GM19025 (cell line): Measurements from ENCODE around the gene MINDY4.

ENCODE experiments used
- ATAC-seq: cut with Tn5 transposase; IDR thresholded peaks from one replicate; pipeline ENCODE4 v1.9.1; 2021; ENCODE audit warnings: mild to moderate bottlenecking, low read depth, moderate library complexity; ENCODE audit not compliant: unreplicated experiment

The MINDY4 gene

DNA sequence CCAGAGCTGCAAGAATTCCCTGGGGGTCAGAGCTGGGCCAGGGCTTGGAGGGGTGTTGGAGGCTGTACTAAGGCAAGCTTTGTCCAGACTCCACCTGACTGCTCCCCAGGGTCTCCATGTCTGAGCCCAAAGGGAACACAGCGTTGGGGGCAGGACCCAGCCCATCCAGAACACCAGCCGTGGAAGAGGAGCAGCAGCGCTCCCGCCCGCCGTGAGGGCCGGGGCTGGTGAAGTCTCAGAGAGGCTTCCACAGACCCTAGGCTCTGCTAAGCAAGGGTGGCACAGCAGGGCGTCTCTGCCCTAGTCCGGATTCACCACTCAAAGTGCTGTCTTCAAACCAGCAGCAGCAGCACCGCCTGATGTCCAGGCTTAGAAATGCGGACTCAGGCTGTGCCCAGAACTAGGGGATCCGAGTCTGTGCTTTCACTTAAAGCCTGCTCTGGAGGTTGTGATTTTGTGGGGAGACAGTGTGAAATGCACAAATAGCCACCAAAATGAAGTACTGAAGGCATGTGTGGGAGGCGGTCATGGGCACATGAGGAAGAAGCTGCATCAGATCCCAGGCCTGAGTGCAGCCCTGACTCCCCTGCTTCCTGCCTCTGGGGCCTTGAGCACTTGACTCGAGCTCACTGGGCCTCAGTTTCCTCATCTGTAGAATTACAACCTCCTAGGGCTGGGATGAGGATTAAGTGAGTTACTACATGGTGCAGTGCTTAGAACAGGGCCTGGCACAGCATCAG, 123.8 kb downstream of the MINDY4 start:
- no peak for ATAC-seq

DNA sequence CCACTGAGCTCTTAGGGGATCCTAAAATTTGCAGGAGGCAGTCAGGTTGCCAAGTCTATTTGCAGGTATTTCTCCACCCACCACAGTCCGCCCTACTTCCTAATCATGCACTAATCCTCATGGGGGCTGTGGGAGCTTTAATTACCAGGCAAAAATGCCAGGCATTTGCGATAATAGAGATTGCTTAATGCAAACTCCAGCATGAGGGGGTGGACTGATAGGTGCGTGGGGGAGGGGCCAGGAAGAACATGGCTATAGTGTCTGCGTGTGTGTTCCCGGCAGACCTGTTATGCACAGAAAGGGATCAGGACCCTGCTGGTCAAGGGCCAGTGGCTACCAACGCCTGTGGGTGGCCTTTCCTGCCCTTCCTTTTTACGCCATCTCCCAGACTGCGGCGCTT, 124.8 kb downstream of the MINDY4 start:
- no peak for ATAC-seq

DNA sequence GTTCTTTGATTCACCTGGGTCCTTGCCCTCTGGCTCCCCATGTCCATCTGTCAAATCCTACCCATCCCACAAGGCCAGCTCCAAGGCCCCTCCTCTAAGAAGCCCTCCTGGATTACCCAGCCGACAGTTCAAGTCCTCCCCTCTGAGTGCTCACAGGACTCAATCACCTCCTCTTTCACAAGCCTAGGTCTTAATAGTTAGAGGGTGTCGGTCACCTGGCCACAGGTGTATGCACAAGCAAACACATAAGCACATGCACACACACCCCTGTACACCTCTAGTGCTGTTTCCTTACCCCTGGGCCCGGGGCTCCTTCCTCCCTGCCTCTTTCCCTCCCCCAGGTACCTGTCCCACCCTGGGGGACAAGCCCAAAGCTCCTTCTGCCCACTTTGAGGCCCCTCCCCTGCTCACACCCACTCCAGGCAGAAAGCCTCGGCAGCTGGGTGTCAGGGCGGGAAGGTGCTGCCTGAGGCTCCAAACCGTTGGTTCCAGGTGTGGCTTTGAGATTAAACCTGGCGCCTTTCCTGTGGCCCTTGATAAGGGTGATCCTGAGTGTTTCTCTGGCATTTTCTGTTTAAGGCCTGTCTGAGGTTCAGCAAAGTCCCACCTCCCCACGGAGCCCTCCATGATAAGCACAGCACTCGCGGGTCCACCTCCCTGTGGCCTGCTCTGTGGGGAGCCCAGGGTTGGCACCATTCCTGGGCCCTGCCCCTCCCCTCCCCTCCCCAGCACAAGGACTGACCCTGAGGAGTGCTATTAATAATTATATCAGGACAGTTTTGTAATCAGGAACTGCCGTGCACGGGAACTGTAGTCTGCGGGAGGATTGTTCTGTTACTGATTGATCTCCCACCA, 125.8 kb downstream of the MINDY4 start:
- no peak for ATAC-seq

DNA sequence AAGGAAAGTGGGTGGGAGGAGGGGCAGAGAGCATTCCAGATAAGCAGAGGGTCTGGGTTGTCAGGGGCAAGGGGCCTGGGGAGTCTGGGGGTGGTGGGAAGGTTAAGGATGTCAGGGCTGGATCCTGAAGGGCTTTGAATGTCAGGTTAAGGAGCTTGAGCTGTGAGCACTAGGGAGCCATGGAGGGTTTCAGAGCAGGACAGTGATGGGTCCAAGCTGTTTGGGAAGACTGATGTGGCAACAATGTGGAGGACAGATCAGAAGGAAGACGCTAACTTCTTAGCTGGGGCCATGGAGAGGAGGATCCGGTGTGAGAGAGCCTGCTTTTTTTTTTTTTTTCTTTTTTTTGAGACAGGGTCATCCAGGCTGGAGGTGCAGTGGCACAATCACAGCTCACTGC, 126.6 kb downstream of the MINDY4 start:
- ATAC-seq, result no peak

DNA sequence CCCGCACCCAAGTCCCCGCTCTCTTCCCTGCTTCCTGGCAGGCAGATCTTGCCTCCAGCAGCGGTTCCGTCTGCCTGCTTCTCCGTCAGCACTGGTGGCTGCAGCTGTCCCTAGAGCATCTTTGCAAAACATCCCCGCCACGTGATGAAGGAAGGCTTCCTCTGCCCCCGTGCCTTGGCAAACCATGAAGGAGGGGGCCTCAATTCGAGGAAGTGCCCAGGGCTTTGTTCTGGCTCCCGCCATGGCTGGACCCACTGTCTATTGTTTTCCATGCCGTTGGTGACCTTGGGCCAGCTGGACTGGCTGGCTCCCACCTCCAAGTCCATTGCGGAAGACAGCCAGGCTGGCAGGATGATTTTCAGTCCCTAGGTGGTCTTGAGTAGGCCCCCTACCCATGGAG, 127.2 kb downstream of the MINDY4 start:
- no peak for ATAC-seq

DNA sequence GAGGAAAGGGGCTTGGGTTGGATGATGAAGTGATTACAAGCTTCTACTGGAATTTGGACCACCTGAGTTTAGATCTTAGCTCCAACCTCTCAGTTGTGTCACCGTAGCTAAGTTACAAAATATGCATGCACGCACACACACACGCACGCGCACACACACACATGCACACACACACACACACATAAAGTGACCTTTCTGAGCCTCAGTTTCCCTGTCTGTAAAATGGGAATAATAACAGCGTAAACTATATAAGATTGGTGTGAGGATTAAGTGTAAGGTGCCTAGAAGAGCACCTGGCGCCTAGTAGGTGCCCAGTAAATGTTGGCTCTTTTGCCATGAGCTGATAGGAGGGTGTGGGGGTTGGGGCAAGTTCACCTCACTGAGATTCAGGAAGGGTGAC, 127.8 kb downstream of the MINDY4 start:
- ATAC-seq, result no peak

DNA sequence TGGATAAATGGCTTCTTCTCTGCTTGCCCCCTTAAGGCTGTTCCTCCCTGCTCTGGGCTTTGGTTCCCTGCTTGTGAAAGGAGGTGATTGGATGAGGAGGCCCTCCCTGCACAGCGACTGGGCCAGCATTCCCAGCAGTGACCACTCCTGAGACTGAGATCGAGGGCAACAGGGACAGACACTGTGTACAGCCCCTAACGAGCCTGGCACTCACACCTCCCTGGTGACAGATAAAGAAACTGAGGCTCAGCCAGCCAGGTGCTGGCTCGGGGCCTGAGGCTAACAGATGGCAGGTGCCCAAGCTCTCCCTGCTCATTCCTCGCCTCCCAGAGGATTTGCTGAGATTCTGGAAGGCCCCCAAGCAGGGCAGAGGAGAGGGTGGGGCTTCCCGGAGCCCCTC, 128.4 kb downstream of the MINDY4 start:
- ATAC-seq, result no peak

DNA sequence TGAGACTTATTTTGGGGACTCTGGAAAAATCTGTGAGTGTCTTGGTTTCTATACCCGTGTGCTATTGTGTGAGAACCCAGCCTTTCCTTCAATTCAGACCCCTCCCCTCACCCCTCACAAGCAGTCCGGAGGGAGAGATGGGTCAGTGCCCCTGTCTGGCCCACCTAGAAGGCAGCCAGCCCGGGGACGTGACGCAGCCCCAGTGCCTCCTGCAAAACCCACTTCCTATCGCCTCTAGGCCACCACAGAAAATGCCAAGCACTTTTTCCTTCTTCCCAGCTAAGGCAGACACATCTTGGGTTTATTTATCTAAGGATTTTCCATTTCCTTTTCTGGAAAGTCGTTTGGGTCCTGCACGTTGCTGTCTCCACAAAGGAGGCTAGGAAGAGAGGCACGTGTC, 128.8 kb downstream of the MINDY4 start:
- no peak for ATAC-seq

DNA sequence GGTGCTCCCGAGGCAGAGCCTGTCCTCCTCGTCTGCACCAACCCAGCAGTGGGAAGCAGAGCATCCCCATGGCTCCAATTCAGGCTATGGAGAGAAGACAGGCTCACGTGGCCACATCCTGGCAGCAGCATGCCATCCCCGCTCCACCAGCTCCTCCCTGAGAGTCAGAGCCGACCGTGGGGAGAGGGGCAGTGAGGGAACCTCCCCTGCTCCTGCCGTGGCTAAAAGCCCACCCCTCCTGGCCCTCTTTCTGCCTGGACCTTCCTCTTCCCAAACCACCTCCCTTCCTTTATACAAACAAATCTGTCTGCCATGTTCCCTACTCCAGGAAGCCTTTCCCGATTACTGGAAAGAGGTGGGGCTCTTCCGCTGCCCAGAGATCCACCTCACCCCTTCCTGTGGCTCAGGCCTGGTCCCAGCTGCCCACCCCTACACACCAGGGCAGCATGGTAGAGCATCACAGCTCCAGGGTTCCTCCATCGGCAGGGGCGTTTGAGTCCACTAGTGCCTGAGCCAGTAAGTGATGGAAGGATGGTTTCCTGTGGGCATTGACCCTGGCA, 129.7 kb downstream of the MINDY4 start:
- ATAC-seq, result no peak

DNA sequence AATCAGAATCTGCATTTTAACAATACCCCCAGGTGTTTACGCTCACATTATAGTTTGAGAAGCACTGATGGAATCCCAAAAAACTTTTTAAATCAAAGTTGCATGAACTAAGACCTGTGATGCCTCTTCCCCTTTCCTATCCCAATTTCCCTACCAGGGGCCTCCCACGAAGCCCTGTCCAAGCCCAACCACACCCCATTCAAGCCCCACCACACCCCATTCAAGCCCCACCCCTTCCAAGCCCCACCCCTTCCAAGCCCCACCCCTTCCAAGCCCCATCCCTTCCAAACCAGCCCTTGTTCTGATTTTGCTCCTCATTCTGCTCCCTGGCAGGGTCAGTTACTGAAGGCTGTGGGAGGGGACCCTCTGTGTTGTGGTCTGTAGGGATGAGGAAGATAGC, 130.6 kb downstream of the MINDY4 start:
- no peak for ATAC-seq

DNA sequence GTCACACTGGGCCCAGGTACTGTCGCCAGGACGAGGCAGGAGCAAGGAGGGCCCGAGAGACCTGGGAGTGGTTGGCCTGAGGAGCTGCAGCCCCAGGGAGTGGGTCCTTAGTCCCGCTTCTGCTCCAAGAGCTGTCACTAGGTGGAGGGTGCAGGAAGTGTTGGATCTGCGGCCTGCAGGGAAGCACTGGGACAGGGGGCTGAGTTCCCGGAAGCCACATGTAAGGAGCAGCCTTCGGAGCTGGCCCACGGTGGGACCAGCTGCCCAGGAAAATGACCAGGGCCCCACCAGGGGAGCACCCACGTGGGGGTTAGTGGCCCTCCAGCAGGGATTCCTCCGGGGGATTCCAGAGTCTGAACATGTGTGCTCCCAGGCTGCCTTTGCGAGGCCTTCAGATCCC, 131.2 kb downstream of the MINDY4 start:
- ATAC-seq, result no peak

DNA sequence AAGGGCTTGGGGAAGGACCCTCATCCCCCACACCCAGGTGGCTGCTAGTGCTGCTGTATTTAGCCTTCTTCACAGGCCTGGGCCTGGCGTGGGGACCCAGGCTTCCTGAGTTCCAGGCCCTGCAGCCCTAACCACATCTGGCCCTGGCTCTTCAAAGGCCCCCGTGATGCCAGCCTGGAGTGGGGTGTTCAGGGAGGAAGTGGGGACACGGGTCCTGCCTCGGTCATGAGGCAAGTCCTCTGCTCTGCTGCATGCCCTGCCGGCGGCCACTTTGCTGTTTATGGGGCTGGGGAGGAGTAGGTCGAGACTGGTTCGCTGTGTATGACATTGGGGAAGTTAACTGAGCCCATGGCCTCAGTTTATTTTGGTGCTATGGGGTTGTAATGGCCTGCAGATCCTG, 131.9 kb downstream of the MINDY4 start:
- ATAC-seq, result no peak

DNA sequence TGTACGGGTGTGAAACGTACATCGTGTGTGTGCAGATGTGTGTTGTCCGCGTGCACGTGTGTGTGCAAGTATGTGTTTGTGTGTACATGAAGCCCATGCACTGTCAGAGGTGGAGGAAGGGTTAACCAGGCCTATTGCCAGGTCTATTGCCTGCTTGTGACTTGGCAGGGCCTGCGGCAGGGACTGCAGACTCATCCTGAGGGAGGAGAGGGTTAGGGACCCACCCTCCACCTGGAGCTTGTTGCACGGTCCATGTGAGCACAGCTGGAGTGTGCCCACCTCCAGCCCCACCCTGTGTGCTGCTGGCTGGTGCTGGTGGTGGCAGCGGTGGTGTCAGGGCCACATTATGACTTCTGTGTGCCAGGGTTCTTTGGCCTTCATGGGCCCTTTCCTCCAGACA, 133.3 kb downstream of the MINDY4 start:
- no peak for ATAC-seq

DNA sequence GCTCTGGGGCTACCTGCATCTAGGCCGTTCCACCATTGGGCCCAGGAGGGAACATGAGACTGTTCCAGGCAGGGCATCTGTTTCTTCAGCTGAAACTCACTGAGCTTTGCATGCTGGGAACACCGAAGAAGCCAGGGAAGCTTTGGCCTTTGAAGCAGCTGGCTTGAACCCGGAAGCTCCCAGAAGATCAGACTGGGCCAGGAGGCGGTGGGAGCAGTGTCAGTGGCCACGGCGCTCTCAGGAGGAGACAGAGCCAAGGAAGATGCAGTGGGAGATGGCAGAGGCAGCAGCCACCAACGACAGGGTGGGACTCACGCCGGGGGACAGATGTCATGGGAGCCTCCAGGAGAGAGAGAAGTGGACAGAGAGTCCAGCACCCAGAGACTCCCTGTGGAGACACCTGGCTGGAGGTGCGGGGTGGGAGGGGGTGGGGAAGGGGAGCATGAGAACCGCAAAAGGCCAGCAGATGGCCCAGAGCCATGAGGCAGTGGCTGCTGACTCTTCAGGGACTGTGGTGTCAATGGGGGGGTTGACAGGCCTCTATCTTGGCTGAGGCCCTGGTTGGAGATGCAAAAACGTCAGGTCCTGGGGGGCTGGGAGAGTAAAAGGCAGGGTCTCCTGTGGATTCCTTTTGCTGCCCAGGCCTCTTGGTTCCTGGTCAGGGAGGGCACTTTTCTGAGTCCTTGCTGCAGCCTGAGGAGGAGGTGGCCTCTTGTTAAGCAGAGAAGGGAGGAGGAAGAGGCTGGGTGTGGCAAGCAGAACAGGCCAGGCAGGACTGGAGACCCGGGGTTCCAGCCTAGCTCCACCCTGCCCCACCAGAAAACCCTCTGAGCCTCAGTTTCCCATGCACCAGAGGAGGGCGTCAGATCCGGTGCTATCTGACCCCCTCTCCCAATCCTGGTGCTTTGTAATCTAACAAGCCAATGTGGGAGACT, 134.1 kb downstream of the MINDY4 start:
- ATAC-seq, result no peak

DNA sequence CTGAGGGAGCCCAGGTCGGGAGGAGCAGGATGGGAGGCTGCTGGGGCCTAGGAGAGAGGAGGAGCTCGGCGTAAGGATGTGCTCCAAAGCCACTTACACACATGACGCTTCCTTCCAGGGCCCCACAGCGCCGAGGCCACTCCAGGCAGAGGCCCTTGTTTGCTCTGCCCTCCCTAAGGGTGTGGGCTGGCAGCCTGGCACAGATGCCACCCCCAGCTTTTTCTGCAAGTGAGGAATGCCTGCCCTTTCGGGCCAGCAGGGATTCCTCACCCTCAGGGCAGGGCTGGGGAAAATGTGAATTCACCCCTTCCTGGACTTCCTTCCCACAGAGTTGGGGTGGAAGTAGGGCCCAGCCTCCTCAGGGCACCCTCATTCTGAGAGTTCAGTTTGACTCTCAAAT, 134.8 kb downstream of the MINDY4 start:
- no peak for ATAC-seq

DNA sequence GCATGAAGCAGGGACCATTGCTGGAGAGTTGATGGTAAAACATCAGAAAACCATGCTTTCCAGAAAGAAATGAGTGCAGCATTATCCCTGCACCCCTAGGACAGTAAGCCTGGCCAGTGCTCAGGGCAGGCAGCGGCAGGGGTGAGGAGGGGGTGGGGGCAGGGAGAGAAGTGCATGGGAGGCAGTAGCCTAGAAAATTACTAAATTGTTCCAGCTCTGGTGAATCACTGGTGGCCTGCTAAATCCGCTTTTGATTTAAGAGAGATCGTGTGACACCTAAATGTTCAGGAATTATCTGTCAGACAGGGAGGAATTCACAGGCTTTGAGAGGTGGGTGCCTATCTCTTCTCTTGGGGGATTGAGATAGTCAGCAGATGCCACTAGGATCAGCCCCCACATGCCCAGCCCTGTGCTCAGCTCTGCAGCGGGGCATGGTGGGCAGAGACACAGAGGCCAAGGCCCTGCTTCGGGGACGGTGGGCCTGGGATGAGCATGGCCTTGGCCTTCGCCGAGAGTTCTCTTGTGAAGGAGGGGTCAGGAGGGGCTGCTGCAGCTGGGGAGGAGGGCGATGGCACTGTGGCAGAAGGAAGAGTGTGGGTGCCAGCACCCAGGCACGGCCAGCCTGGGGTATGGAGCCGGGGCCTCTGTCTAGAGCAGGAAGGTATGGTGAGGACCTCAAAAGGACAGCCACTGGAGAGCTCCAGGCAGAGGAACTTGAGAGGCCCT, 135.5 kb downstream of the MINDY4 start:
- ATAC-seq, result no peak

DNA sequence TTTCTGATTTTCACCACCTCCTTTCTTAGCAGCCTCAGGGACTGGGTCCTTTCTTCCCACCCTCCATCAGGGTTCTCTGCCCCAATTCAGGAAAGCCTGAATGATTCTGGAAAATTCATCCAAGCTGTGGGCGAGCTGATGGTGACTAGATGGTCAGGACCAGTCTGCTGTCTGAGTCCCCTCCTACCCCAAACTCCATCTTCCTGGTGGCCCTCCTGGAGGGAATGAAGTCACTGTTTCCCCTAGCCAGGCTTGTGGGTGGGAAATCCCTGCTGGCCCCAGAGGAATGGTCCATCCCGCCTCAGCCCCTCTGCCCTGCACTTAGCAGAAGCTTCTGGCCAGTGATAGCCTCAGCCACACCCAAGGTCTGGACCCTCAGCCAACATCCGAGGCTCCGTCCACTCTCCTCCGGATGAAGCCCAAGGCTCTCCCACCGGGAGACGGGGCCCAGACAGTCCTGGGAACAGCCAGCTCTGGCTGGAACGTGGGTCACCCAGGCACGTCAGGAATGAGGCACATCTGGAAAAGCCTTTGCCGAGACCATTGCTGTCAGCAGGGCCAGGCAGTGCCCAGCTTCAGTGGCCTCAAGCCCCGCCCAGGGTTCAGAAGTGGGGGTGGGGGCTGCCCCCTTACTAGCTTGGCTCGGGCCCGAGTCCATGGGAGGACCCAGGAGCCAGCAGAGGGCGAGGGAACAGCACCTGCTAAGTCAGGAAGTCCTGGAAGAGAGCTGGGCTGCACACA, 136.5 kb downstream of the MINDY4 start:
- no peak for ATAC-seq

DNA sequence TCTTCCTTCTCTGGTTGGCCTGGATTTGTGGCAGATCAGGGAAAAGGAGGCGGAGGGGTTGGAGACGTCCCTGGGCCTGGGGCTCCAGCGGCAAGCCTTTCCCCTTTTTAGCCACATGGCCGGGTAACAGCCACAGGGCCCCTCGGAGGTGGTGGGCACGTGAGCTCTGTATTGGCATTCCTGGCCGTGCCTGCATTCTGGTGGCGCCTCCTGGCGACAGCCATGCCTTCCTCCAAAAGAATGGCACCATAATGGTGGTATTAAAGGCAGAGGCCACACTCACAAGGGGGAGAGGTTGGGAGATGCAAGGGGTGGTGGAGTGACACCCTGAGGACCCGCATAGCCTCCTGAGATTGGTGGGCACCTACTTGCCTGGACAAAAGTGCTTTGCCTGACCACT, 137.5 kb downstream of the MINDY4 start:
- no peak for ATAC-seq

DNA sequence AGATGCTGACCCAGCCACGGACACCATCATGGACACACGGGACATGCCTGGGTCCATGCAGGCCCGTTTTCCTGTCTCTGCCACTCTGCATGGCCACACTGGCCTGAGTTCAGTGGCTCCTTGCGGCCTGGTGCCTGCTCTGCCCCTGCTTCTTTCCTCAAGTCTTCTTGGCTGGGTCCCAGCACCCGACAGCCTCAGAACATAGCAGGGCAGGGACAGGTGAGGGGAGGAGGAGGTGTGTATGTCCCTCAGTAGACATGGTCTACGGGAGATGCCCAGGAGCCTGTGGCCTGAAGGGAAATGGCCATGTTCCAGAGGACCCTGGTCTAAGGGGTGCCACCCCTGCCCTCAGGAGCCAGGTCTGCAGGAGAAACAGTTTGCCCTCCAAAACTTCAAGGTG, 138.2 kb downstream of the MINDY4 start:
- no peak for ATAC-seq
